Urothelium cell line (cell line): ENCODE results near the gene TNRC6C.
A peak's percentile ranks its signal among the peaks of the same experiment; 100 is the strongest.

Experiments used
- DNase-seq: peaks from one replicate; pipeline ENCODE4 v3.0.0; 2011; ENCODE audit warnings: low spot score, mixed read lengths
- FAIRE-seq: peaks from 2 replicates; lab custom pipeline; 2011; peaks lifted over from hg19 to GRCh38; lab: Jason Lieb, UNC

The TNRC6C gene, protein sequence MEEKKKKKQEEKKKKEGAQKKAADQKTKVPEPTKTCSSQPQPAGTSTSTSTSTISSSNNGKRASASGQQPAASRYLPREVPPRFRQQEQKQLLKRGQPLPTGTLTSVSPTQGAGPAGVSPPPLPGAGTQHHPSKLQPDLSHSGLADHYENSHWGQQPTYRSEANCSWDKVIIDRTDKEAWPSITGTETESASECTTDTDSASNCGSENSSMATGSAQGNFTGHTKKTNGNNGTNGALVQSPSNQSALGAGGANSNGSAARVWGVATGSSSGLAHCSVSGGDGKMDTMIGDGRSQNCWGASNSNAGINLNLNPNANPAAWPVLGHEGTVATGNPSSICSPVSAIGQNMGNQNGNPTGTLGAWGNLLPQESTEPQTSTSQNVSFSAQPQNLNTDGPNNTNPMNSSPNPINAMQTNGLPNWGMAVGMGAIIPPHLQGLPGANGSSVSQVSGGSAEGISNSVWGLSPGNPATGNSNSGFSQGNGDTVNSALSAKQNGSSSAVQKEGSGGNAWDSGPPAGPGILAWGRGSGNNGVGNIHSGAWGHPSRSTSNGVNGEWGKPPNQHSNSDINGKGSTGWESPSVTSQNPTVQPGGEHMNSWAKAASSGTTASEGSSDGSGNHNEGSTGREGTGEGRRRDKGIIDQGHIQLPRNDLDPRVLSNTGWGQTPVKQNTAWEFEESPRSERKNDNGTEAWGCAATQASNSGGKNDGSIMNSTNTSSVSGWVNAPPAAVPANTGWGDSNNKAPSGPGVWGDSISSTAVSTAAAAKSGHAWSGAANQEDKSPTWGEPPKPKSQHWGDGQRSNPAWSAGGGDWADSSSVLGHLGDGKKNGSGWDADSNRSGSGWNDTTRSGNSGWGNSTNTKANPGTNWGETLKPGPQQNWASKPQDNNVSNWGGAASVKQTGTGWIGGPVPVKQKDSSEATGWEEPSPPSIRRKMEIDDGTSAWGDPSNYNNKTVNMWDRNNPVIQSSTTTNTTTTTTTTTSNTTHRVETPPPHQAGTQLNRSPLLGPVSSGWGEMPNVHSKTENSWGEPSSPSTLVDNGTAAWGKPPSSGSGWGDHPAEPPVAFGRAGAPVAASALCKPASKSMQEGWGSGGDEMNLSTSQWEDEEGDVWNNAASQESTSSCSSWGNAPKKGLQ (N-terminal part only)

DNA sequence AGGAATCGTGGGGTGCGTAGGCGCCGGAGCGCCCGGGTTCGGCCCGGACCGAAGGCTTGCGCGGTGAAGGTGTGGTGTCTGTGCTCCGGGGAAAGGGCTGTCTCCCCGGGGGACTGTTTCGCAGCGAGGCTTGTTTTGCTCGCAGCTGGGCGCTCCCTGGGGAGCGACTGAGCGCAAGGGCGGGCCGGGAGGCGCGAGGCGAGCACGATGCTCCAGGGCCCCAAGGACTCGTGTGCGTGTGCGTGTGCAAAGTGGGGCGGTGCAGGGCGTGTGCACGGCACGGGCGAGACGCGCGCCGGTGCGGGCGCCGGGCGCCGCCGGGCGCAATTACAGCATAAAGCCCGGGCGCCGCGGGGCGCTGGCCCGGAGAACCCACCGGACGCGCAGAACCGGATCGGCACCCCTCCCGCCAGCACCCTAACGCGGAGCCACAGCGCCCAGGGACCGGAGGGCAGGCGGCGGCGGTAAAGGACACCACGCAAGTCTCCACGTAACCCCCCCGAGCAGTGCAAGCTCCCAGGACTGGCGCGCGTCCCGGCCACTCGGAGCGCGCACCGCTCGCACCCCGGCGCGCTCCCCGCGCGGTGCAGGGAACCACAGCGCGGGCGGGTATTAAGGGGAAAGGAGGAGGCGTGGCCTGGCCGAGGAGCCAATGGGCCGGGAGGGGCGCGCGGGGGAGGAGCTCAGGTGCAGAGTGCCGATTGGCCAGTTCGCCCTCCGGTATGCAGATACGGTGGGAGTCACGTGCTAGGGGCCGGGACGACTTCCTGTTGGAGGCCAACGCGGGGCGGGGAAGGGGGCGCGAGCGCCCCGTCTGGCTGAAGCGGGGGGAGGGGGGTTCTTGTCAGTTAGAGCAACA is at the start of gene TNRC6C:
Gene TNRC6C (plus strand): TSS at position 847 of the 859 bp plus-strand sequence. CDS start 45,504 bp downstream, outside the sequence.
- FAIRE-seq (peak; percentile 98), DNase-seq (peak; percentile 100)

DNA sequence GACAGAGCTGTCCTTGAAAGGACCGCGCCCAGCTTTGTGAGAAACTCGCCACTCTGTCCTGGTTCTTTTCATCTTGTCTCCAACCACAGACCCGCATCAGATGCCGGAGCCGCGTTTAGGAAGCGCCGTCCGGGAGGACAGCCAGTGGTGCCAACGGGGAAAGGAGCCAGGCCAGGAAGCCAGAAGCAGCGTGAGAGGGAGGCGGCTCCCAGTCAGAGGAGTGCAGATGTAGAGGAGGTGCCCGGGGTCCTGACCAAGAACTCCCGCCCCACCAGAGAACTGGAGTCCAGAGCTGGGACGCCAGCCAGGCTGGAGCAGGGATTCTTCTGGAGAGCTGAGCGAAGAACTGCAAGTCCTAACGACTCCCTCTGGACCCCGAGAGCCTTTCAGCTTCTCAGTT is 49.3 kb upstream of the TNRC6C start:
- FAIRE-seq (no peak), DNase-seq (no peak)

DNA sequence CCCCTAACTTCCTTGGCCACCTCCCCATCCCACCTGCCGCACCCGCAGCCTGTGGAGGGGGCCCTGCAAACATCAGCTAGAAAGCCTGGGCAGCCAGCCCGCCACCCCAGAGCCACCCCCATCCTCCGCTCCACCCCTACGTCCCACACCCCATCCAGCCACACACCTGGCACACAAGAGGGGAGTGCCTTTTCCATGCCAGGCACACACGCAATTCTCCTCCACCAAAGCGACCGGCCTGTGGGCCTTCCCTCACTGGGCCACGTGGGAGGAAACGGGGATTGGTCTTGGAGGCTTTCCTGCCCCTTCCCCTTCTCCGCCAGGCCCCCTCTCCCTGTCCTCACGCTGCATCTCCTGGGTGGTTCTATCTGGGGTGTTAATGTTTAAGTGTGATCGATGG is 48.7 kb upstream of the TNRC6C start:
- FAIRE-seq, result no peak
- no peak for DNase-seq

DNA sequence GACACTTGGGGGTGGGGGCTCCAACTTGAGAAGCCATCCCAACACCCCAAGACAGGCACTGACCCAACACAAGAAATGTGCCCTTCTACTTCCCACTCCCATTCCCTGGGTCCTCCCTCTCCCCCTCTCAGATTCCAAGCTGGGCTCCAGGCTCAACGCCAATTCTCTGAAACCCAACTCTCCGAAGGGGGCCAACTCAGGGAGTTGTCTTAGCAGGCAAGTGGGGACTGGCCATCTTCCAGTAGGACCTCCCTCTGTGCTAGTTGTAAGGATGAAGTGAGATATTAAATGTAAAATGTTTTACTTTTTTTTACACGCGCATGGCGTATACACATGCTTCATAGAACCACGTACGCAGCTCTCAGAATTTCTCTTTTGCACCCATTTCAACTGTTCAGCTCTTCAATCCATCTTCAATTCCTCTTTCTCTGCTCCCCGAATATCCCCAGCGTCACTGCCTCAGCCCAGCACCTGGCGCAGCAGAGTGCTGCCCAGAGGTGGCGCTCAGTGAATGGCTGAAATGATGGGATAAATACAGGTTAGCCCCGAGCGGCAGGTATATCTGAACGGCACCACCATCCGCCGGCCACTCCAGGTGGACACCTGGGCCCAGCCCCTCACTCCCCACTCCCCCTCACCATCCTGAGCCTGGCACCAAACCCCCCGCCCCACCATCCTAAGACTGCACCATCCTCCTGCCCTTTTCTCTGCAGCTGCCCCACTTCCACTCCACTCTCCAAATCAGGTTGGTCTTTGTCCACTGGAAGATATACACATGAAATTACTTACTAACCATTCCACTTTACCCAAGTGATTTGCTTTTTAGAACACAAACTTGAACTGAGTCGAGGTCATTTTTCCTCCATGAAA is 43.9 kb upstream of the TNRC6C start:
- DNase-seq (no peak), FAIRE-seq (no peak)

DNA sequence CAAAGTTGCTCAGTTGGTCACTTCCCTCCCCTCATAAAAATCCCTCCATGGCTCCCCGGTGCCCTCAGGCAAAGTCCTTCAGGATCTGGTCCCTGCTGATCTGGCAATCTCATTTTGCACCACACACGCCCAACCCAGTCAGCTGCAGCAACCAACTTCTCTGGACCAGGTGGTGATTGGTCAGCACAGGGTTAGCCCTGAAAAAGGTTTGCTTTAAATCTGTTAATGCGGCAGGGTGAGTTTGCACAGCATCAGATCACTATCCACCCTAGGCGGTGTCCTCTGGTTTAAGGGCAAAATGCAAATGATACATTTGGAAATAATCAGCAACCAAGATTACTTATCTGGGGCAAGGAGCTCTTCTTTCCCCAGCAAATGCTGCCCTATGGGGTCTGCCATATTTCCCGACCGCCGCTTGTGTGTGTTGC is 42.9 kb upstream of the TNRC6C start:
- DNase-seq, result no peak
- no peak for FAIRE-seq

DNA sequence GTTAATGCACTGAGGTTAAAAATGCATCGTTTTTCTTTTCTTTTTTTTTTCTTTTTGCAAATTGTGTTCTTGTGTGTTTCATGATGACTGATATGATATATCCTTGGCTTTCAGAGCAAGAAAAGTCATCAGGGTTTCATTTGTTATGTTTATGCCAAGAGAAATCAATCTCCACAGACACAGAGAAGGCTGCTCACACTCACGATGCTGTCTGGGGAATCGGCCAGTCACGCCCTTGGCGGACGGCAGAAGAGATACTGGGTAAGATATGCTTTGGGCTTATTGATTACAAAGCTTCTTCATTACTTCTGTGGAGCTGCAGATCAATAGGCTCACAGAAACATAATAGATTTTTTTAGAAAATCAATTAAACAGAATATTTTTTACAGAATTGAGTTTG is 42.2 kb upstream of the TNRC6C start:
- DNase-seq (no peak), FAIRE-seq (no peak)

DNA sequence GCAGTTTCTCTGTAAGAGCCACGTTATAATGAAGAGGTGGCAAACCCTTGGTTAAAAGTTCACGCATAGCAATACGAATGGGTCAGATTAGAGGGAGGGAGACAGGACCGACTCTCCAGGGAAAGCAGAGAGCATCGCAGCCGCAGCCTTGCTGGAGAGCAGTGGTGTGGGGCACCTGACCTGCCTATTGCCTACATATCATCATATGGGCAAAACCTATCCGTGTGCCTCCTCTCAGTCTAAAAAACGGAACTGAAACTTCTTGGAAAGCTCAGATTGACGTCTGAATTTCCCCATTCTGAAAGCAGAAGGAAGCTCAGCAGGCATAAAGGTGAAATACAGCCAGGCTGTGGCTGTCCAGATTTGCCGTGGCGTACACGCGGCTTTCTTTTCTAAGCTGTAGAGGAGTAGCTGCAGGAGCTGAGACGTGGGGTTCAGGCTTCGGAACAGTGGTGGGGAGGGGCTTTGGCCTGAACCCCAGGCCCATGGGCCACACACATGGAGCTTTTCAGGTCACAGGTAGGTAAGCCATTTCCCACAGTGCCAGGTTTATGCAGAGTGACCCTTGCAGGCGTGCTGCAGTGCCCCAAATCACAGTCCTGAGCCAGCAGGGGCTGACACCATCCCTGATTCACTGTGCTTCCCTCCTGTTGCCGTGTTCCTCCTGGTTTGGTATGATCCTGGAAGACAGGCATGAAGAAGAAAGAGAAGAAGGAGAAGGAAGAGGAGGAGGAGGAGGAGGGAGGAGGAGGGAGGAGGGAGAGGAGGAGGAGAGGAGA is 41.6 kb upstream of the TNRC6C start:
- DNase-seq (no peak), FAIRE-seq (peak; percentile 66)

DNA sequence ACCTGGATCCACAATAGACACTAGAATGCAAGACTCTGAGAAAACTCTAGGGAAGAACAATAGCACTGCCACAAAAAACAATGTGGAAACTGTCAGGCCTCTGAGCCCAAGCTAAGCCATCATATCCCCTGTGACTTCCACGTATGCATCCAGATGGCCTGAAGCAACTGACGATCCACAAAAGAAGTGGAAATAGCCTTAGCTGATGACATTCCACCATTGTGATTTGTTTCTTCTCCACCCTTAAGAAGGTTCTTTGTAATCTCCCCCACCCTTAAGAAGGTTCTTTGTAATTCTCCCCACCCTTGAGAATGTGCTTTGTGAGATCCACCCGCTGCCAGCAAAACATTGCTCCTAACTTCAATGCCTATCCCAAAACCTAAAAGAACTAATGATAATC is 39.2 kb upstream of the TNRC6C start:
- DNase-seq, result no peak
- FAIRE-seq, result no peak

DNA sequence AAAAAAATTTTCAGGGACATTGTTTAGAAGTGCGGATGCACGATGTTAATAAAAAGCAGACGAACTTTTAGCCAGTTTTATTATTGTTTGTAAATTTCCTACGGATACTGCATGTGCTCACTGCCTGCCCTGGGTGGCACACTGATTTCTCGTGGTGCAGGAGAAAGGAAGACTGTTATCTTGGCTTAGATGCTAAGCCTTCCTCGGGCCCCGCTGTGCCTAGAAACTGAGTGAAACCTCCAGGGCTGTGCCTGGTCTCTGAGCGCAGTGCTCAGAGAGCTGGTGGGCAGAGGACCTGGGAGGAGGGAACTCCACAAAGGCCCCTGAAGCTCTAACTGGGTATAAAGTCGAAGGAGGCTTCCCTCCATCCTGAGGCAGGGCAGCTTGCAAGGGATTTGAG is 35.4 kb upstream of the TNRC6C start:
- FAIRE-seq, result no peak
- DNase-seq, result no peak

DNA sequence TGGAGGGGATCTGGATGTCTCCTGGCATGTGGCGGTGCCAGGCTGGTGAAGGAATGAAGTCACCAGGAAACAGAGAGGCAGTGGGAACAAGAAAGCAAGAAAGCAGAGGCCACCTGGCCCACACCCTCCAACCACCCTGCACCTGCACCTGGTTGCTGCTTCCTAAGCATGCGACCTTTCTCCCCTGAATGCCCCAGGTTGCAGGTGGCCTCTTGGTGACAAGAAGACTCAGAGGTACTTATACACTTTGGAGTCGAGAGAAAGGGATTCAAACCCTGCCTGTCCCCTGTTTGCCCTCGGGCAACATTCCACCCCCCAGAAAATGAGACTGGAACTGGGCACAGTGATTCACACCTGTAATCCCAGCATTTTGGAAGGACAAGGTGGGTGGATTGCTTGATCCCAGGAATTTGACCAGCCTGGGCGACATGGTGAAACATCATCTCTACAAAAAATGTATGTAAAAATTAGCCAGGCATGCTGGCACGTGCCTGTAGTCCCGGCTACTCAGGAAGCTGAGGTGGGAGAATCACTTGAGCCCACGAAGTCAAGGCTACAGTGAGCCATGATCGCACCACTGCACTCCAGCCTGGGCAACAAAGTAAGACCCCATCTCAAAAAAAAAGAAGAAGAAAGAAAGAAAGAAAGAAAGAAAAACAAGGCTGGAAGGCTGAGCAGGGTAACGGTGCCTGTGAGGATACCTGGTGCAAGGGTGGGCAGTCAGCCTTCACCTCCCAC is 34.6 kb upstream of the TNRC6C start:
- FAIRE-seq (no peak), DNase-seq (no peak)

DNA sequence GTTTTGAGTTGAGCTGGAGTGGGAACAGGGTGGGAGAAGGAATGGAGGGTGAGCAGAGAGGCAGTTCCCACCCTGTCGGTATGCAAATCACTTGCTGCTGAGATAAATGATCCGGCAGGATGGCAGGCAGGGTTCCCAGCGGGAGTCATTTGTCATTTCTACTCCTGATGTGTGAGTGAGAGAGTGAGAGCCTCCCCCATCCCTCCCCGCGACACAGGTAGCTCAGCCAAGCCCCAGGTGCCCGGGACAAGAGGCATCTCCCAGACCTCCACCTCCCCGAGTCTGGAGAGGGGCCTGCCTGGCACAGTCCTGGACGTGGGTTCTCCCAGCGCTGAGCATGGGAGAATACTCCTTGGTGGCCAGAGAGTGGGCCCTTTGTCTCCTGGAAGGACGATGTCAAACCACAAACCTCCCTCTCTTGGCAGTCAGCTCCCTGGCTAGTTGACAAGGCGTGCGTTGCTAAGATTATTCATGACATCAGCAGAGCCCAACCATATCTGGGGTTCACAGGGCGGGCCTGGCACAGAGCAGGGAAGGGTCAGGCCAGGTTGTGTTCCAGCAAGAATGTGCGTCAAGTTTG is 33.7 kb upstream of the TNRC6C start:
- peak; percentile 91 for FAIRE-seq
- DNase-seq, result no peak

DNA sequence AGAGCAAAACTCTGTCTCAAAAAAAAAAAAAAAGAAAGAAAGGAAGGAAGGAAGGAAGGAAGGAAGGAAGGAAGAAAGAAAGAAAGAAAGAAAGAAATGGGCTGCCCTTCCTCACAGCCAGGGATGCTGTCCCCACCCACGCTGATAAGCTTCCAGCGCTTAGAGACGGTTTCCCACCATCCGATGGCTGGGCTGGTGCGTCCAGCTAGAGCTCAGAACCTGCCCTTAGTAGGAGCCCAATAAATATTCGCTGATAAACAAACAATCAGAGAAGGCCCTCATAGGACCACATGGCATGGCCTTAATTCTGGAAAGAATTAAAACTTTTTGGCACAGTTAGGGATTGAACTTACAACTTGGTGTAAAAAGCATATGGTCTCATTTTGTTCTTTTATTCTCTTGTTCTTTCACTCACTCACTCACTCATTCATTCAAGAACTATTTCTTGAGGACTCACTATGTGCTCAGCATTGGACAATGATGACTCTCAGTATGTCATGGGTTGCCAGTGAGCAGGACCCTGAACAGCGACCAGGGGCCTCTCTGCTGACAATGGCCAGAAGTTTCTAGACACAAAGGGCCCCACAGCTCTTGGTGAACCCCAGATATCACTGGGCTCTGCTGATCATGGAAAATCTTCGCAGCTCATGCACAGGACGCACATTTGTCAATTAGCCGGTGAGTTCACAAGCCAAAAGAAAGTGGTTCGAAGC is 32.5 kb upstream of the TNRC6C start:
- FAIRE-seq (no peak), DNase-seq (no peak)

DNA sequence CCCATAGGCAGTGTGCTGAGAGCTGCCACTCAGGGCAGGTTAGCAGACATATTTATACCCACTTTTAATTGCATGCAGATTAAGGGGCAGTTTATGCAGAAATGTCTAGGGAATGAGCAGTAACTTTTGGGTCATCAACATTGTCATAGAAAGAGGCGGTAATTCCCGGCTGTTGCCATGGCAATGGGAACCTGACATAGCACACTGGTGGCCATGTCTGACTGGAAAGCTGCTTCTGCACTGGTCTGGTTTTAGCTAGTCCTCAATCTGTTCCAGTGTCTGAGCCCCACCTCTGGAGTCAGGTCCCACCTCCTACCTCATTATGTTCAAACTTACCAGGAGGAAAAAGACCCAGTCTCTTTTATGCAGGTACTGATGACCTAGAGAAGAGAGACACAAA is 31.5 kb upstream of the TNRC6C start:
- FAIRE-seq (peak; percentile 13), DNase-seq (no peak)

DNA sequence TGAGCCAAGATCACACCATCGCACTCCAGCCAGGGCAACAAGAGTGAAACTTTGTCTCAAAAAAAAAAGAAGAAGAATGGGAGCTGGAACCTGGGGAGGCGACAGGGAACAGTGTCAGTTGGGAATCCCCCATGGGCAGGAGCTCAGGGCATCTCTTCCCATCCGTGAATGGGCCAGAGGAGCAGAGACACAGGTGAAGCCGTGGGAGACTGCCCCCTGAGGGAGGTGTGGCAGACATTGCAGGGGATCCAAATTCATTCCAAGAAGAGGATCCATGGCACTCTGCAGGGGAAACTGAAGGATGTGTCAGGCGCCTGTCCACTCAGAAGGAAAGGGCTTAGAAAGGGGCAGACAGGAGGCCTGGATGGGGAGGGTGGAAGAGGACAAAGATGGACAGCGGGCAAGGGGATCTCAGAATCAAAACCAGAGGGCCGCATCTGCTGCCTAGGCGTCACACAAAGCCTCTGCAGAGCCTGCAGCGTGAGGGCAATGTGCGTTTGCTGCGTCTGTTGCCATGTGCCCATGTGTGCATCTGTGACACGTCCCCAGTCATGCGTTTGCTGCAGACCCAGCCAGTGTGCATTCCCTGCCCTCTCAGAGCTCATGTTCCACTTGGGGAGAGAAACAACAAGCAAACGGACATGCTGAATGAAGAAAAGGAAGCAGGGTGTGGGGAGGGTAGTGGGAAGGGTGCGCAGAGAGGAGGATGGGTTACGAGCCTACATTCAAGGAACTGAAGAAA is 30.6 kb upstream of the TNRC6C start:
- DNase-seq (no peak), FAIRE-seq (peak; percentile 69)

DNA sequence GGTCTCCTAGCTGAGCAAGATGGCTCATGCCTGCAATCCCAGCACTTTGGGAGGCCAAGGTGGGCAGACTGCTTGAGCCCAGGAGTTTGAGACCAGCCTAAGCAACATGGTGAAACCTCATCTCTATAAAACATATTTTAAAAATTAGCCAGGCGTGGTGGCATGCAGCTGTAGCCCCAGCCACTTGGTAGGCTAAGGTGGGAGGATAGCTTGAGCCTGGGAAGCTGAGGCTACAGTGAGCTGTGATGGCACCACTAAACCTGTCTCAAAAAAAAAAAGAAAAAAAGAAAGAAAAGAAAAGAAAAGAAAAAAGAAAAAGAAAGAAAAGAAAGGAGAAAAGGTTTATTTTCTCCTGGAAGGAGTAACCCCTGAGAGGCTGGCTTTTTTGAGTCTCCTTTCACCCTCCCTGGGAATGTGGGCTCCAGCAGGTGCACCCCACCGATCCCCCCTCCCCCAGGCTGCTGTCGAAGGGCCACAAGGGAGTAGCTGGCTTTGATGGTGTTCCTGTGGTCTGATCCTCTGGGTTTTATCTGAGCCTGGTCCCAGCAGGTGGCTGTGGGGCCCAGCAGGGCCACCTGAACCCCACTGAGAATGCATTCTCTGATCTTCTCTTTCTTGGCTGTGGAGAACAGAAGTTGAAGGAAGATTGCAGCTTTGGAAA is 29.9 kb upstream of the TNRC6C start:
- FAIRE-seq, result no peak
- DNase-seq, result no peak

DNA sequence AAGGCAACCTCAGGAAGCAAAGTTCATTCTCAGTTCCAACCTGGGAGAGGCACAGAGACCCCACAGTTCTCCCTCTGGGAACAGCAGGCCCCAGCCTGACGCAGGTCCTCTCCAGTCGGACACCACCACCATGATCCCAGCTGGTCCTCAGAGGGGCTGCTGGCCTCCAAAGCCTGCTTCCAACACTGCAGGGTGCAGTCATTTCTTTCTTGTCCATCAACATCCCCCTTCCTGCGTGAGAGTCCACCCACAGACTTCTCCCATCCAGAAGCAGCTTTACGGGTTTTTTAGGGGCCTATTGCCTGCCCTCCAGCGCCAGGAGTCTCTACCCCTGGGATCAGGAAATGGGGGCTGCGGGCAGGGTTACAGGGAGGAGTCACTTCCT is 29.3 kb upstream of the TNRC6C start:
- FAIRE-seq (no peak), DNase-seq (no peak)
